Endothelial cell of umbilical vein (primary cell): ENCODE data around the gene VAMP2. TPM values are rescaled to one million over a fixed set of nuclear protein-coding genes. Genes with fewer than 3 reads are reported as not detected.

Source experiments
- BruUV-seq: library from RNA; stranded (reverse); fragments of 400-500 nt; replicated peaks from 2 replicates; lab custom pipeline; 2021; lab: Mats Ljungman, UMichigan
- CTCF ChIA-PET: fragments of 300-600, 350-600 bp; sonication (Branson Sonifier 250); formaldehyde crosslinking; loops from one replicate; lab custom pipeline; 2021; ENCODE audit warnings: antibody characterized with exemption, inconsistent platforms; lab: Charles Lee
- POLR2A ChIA-PET: fragments of 300-600, 350-600 bp; sonication (Branson Sonifier 250); formaldehyde crosslinking; loops from one replicate; lab custom pipeline; 2021; ENCODE audit warnings: antibody characterized with exemption, inconsistent platforms; lab: Charles Lee
- DNase-seq: peaks from one replicate; pipeline ENCODE4 v3.0.0-alpha.2; 2011; ENCODE audit warnings: low read depth, low spot score
- FAIRE-seq: peaks from 2 replicates; lab custom pipeline; 2011; peaks lifted over from hg19 to GRCh38; lab: Jason Lieb, UNC
- H2AFZ ChIP-seq: 2 replicates; pipeline ENCODE4 v1.6.0; 2012; ENCODE audit warnings: low read depth, low read length, control low read depth, inconsistent platforms
- H3K27ac ChIP-seq: 2 replicates; pipeline ENCODE4 v1.5.1; 2011; ENCODE audit warnings: low read depth, mild to moderate bottlenecking, control low read depth, low read length, moderate library complexity; ENCODE audit not compliant: insufficient read depth
- H3K27me3 ChIP-seq, 2 experiments: 2 replicates each; pipeline versions ENCODE4 v1.6.0 to v1.6.1; 2011; ENCODE audit warnings: low read length in 2 of 2, mixed read lengths in 1 of 2; ENCODE audit not compliant: control insufficient read depth in 2 of 2, insufficient read depth in 2 of 2
- H3K36me3 ChIP-seq, 2 experiments: 2 replicates in 1 of 2; 3 replicates in 1 of 2; pipeline ENCODE4 v1.5.1; 2011; ENCODE audit warnings: low read length in 2 of 2, mild to moderate bottlenecking in 1 of 2, moderate library complexity in 1 of 2; ENCODE audit not compliant: control insufficient read depth in 2 of 2, insufficient read depth in 2 of 2; ENCODE audit errors: extremely low read depth in 1 of 2
- H3K4me1 ChIP-seq: 3 replicates; pipeline ENCODE4 v1.5.1; 2011; ENCODE audit warnings: mild to moderate bottlenecking, low read length; ENCODE audit not compliant: control insufficient read depth, insufficient read depth; ENCODE audit errors: extremely low read depth
- H3K4me2 ChIP-seq: 2 replicates; pipeline ENCODE4 v1.6.1; 2011; ENCODE audit warnings: low read length, control low read depth, mixed read lengths; ENCODE audit not compliant: insufficient read depth
- H3K4me3 ChIP-seq, 3 experiments: fragments of 200-600 bp in 1 of 3; sonication (generic), shearing (Covaris generic) in 1 of 3; replicated peaks in 1 of 3; 2 replicates each; pipeline ENCODE4 v1.5.1; 2011 to 2016; ENCODE audit warnings: control low read depth in 3 of 3, low read length in 3 of 3, mild to moderate bottlenecking in 2 of 3, inconsistent platforms in 1 of 3, low read depth in 1 of 3, moderate library complexity in 1 of 3; ENCODE audit not compliant: insufficient read depth in 1 of 3
- H3K79me2 ChIP-seq: 2 replicates; pipeline ENCODE4 v1.6.0; 2012; ENCODE audit warnings: low read length, inconsistent platforms; ENCODE audit not compliant: control insufficient read depth, insufficient read depth
- H3K9ac ChIP-seq: replicated peaks from 2 replicates; pipeline ENCODE3; 2011; ENCODE audit warnings: low read length, control low read depth; ENCODE audit not compliant: insufficient read depth; ENCODE audit errors: extremely low read depth
- H3K9me1 ChIP-seq: replicated peaks from 3 replicates; pipeline ENCODE4 v1.6.0; 2011; ENCODE audit warnings: mild to moderate bottlenecking, low read length; ENCODE audit not compliant: control insufficient read depth, insufficient read depth; ENCODE audit errors: extremely low read depth
- H3K9me3 ChIP-seq: replicated peaks from 2 replicates; pipeline ENCODE4 v1.5.1; 2012; ENCODE audit warnings: low read length, inconsistent platforms; ENCODE audit not compliant: control insufficient read depth, insufficient read depth
- H4K20me1 ChIP-seq: replicated peaks from 2 replicates; pipeline ENCODE3; 2011; ENCODE audit warnings: mild to moderate bottlenecking, low read length; ENCODE audit not compliant: control insufficient read depth, insufficient read depth; ENCODE audit errors: extremely low read depth
- EZH2 ChIP-seq: IDR thresholded peaks from 2 replicates; pipeline ENCODE4 v1.6.1; 2012; ENCODE audit warnings: borderline replicate concordance, low read depth, mild to moderate bottlenecking, moderate library complexity, low read length, inconsistent platforms; ENCODE audit not compliant: severe bottlenecking
- JUN ChIP-seq: IDR thresholded peaks from 2 replicates; pipeline ENCODE4 v1.6.1; 2011; ENCODE audit warnings: borderline replicate concordance, low read depth; ENCODE audit not compliant: insufficient read length, insufficient read depth
- MYC ChIP-seq: IDR thresholded peaks from one replicate; pipeline ENCODE4 v1.6.1; 2011; ENCODE audit warnings: mild to moderate bottlenecking, low read depth, low read length
- POLR2A ChIP-seq: IDR thresholded peaks from 2 replicates; pipeline ENCODE4 v1.6.1; 2012; ENCODE audit warnings: low read depth, mild to moderate bottlenecking, control low read depth, low read length
- POLR2AphosphoS5 ChIP-seq: IDR thresholded peaks from 2 replicates; pipeline ENCODE4 v1.6.1; 2012; ENCODE audit warnings: low read depth, mild to moderate bottlenecking, control low read depth, low read length, moderate library complexity; ENCODE audit not compliant: insufficient read depth
- dilution Hi-C: fragments of 300-500 bp; cut with MboI; formaldehyde crosslinking; loops from one replicate; pipeline ENCODE4 v1.15.0; 2019; ENCODE audit warnings: low sequenced_read_pairs; ENCODE audit not compliant: extremely low pct_ligation_motif_present
- intact Hi-C: fragments of 100-400 bp; cut with micrococcal nuclease; formaldehyde crosslinking; loops from one replicate; pipeline ENCODE4 v1.10.0; 2022
- polyA plus RNA-seq, 4 experiments: library from polyadenylated mRNA; depleted of rRNA in 3 of 4; stranded (reverse) in 3 of 4; unstranded in 1 of 4; fragments of >200 nt; gene quantifications; 2 replicates each; pipeline versions ENCODE4 v1.2.1 to v1.2.3, GENCODE V29; 2011 to 2012; ENCODE audit warnings: missing spikeins in 1 of 4
- total RNA-seq: library from RNA; stranded (reverse); gene quantifications from 2 replicates; pipeline ENCODE4 v1.2.3, GENCODE V29; 2021
- TF ChIP-seq, protein P1 (sequence below): IDR thresholded peaks from 2 replicates; pipeline ENCODE4 v1.6.1; 2011; ENCODE audit not compliant: insufficient read depth, insufficient read length

The VAMP2 gene
- total and polyA plus RNA-seq, 2 donors (not counting 3 experiments of a cell fraction or from before 2014, with no cell fraction given): 35.9 to 38.0 TPM

DNA sequence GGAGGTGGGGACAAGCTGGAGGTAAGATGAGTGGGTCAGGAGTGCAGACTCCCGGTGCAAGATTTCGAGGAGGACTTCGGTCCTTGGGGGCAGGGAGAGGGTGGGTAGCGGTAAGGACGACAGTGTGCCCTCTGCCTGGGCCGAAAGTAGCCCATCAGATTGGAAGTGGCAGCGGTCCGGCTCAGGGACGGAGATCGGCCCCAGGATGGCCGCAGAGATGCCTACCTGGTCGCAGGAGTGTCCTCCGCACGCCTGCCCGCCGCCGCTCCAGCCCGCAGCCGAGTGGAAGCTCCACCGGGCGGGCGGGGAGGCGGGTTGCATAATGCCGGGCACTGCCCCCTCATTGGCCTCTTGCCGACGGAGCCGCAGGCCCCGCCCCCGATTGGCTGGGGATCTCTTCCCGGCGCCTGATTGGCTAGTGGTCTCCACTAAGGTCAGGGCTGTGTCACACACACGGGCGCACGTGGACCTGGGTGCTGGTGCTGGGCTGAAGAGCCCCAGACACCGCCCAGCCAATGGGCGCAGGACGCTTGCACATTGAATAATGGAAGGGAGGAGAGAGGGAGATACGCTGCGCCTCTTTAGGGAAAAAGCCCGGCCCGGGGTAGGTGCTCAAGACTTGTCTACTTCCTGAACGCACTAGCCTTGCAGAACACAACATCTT is 10.5 kb downstream of the VAMP2 start, which contains the start of gene PER1:
TSS of gene PER1 (minus strand) at position 293 of the 664 bp plus-strand sequence. CDS start 1,698 bp downstream, outside the sequence.
- Histone ChIP-seq H3K9me3 (no peaks in the 10 kb centered on the region), H3K79me2 (peaks cover 5% of the 10 kb centered on the region), H4K20me1 (no peaks in the 10 kb centered on the region), H3K4me1 (peaks cover 48% of the 10 kb centered on the region), H3K27ac (peak within 1 kb of the TSS; percentile 99), H3K27me3 (no peaks in the 10 kb centered on the region), H3K4me3 (peak within 1 kb of the TSS; percentile 67 to 83 (median 69)), H2AFZ (no peak within 1 kb of the TSS), H3K9me1 (no peaks in the 10 kb centered on the region), H3K36me3 (peaks cover 2 to 26% of the 10 kb centered on the region in 2 experiments), H3K4me2 (peak within 1 kb of the TSS; percentile 82), H3K9ac (peak within 1 kb of the TSS; percentile 96)
- no peak for TF ChIP-seq EZH2
- TF ChIP-seq MYC: peak; percentile 9
- TF ChIP-seq POLR2AphosphoS5: peak; percentile 79
- TF ChIP-seq, protein P1, sequence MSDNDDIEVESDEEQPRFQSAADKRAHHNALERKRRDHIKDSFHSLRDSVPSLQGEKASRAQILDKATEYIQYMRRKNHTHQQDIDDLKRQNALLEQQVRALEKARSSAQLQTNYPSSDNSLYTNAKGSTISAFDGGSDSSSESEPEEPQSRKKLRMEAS: peak; percentile 73
- TF ChIP-seq POLR2A: peak; percentile 74
- no peak for TF ChIP-seq JUN
- no TSS peak for BruUV-seq
- peak; percentile 98 for FAIRE-seq
- DNase-seq: peak; percentile 92
- ChIA-PET CTCF (interaction anchor here (3.6 kb wide), 1 partner anchor 12 kb away, joined by 28 read pairs; no protein-coding TSS in a partner anchor), POLR2A (interaction anchor here (1.0 kb wide), 3 partner anchors 9 to 21 kb away, joined by 4 to 9 read pairs (median 5); no protein-coding TSS in a partner anchor)
- intact Hi-C loops: no loop called here
- dilution Hi-C loops: no loop called here
